IMR-90 (cell line): ENCODE measurements around the gene RETN. TPM values are rescaled to one million over a fixed set of nuclear protein-coding genes. Genes with fewer than 3 reads are reported as not detected.

Experiments
- ATAC-seq: fragments of 200-7000 bp; cut with Tn5 transposase; 2 replicates; pipeline ENCODE4 v1.9.1; 2020; ENCODE audit warnings: low read depth, mild to moderate bottlenecking, moderate library complexity
- BruUV-seq: library from RNA; stranded (reverse); fragments of 400-500 nt; replicated peaks from 2 replicates; lab custom pipeline; 2021; lab: Mats Ljungman, UMichigan
- CTCF ChIA-PET: fragments of 300-600 bp; formaldehyde crosslinking; extraction: SDS; loops from one replicate; lab custom pipeline; 2021; ENCODE audit warnings: antibody characterized with exemption; lab: Yijun Ruan, JAX
- POLR2A ChIA-PET: fragments of 300-600 bp; sonication (Branson Sonifier 250); formaldehyde crosslinking; loops from one replicate; lab custom pipeline; 2022; ENCODE audit warnings: antibody characterized with exemption; ENCODE audit not compliant: unreplicated experiment; lab: Charles Lee
- DNase-seq: peaks from one replicate; pipeline ENCODE4 v3.0.0; 2013
- H2AFZ ChIP-seq: replicated peaks from 2 replicates; pipeline ENCODE3; 2013; ENCODE audit warnings: low read length, mild to moderate bottlenecking; ENCODE audit not compliant: poor library complexity
- H2AK5ac ChIP-seq: 2 replicates; pipeline ENCODE4 v1.6.1; 2013; ENCODE audit warnings: low read depth, low read length, inconsistent platforms
- H2AK9ac ChIP-seq: replicated peaks from 2 replicates; pipeline ENCODE3; 2013; ENCODE audit warnings: mild to moderate bottlenecking, low read depth, low read length, moderate library complexity; ENCODE audit not compliant: poor library complexity
- H2BK120ac ChIP-seq: 2 replicates; pipeline ENCODE4 v1.6.1; 2013; ENCODE audit warnings: low read depth, low read length, inconsistent platforms
- H2BK15ac ChIP-seq: 3 replicates; pipeline ENCODE4 v1.6.1; 2013; ENCODE audit warnings: low read depth, low read length, inconsistent platforms
- H2BK20ac ChIP-seq: 2 replicates; pipeline ENCODE4 v1.6.1; 2013; ENCODE audit warnings: low read depth, mild to moderate bottlenecking, inconsistent platforms, low read length, moderate library complexity
- H2BK5ac ChIP-seq: 2 replicates; pipeline ENCODE4 v1.6.1; 2013; ENCODE audit warnings: mild to moderate bottlenecking, low read depth, low read length, inconsistent platforms; ENCODE audit not compliant: poor library complexity, severe bottlenecking
- H3K14ac ChIP-seq: replicated peaks from 2 replicates; pipeline ENCODE4 v1.6.1; 2013; ENCODE audit warnings: low read depth, low read length, inconsistent platforms
- H3K18ac ChIP-seq: 2 replicates; pipeline ENCODE4 v1.6.1; 2013; ENCODE audit warnings: low read depth, low read length, control low read depth
- H3K23ac ChIP-seq: 2 replicates; pipeline ENCODE4 v1.6.1; 2013; ENCODE audit warnings: low read depth, low read length, inconsistent platforms
- H3K27ac ChIP-seq: 2 replicates; pipeline ENCODE4 v1.5.1; 2013; ENCODE audit warnings: mild to moderate bottlenecking, control low read depth, low read length; ENCODE audit not compliant: insufficient read depth
- H3K27me3 ChIP-seq: 2 replicates; pipeline ENCODE4 v1.6.1; 2013; ENCODE audit warnings: low read length; ENCODE audit not compliant: control insufficient read depth, insufficient read depth
- H3K36me3 ChIP-seq: 2 replicates; pipeline ENCODE4 v1.6.1; 2013; ENCODE audit warnings: low read length, mixed read lengths; ENCODE audit not compliant: control insufficient read depth, insufficient read depth
- H3K4ac ChIP-seq: 2 replicates; pipeline ENCODE4 v1.6.1; 2013; ENCODE audit warnings: low read depth, low read length, inconsistent platforms
- H3K4me1 ChIP-seq: 2 replicates; pipeline ENCODE4 v1.6.1; 2013; ENCODE audit warnings: low read length, mixed read lengths; ENCODE audit not compliant: control insufficient read depth, insufficient read depth
- H3K4me2 ChIP-seq: 2 replicates; pipeline ENCODE4 v1.6.1; 2013; ENCODE audit warnings: low read depth, mild to moderate bottlenecking, control low read depth, low read length, moderate library complexity
- H3K4me3 ChIP-seq: 2 replicates; pipeline ENCODE4 v1.5.1; 2013; ENCODE audit warnings: low read depth, mild to moderate bottlenecking, control low read depth, low read length, moderate library complexity; ENCODE audit not compliant: insufficient read depth
- H3K56ac ChIP-seq: 2 replicates; pipeline ENCODE4 v1.6.1; 2013; ENCODE audit warnings: low read length, inconsistent platforms; ENCODE audit not compliant: insufficient read depth; ENCODE audit errors: extremely low read depth
- H3K79me1 ChIP-seq, 2 experiments: 2 replicates each; pipeline ENCODE4 v1.6.1; 2013; ENCODE audit warnings: low read length in 2 of 2, inconsistent platforms in 1 of 2, low read depth in 1 of 2
- H3K9ac ChIP-seq: 2 replicates; pipeline ENCODE4 v1.6.1; 2013; ENCODE audit warnings: low read depth, low read length, control low read depth
- H3K9me1 ChIP-seq: 2 replicates; pipeline ENCODE4 v1.6.1; 2013; ENCODE audit warnings: low read length, inconsistent platforms; ENCODE audit not compliant: insufficient read depth
- H3K9me3 ChIP-seq: 2 replicates; pipeline ENCODE4 v1.6.1; 2013; ENCODE audit warnings: low read length; ENCODE audit not compliant: control insufficient read depth, insufficient read depth
- H4K20me1 ChIP-seq: 2 replicates; pipeline ENCODE4 v1.6.1; 2013; ENCODE audit warnings: low read length, inconsistent platforms; ENCODE audit not compliant: insufficient read depth
- H4K5ac ChIP-seq: 2 replicates; pipeline ENCODE4 v1.6.1; 2013; ENCODE audit warnings: mild to moderate bottlenecking, low read depth, low read length, control low read depth
- H4K8ac ChIP-seq, 2 experiments: 2 replicates each; pipeline ENCODE4 v1.6.1; 2013; ENCODE audit warnings: low read depth in 2 of 2, low read length in 2 of 2, control low read depth in 1 of 2, inconsistent platforms in 1 of 2
- H4K91ac ChIP-seq: 2 replicates; pipeline ENCODE4 v1.6.1; 2013; ENCODE audit warnings: low read depth, low read length, inconsistent platforms; ENCODE audit not compliant: insufficient read depth
- BHLHE40 ChIP-seq: fragments of 150-350 bp; IDR thresholded peaks from 2 replicates; pipeline ENCODE4 v1.6.1; 2016; ENCODE audit warnings: mild to moderate bottlenecking, low read depth, low read length
- CEBPB ChIP-seq: IDR thresholded peaks from 2 replicates; pipeline ENCODE4 v1.6.1; 2012; ENCODE audit warnings: low read depth, low read length, improper control_type of control experiment
- CHD1 ChIP-seq: IDR thresholded peaks from 2 replicates; pipeline ENCODE4 v1.6.1; 2012; ENCODE audit warnings: low read depth, low read length, improper control_type of control experiment
- CTCF ChIP-seq: conservative IDR thresholded peaks from 2 replicates; pipeline ENCODE4 v1.5.1; 2012; ENCODE audit warnings: mild to moderate bottlenecking, low read depth, low read length, improper control_type of control experiment
- ELK1 ChIP-seq: fragments of 150-350 bp; IDR thresholded peaks from 2 replicates; pipeline ENCODE4 v1.6.1; 2016; ENCODE audit warnings: low read depth, mild to moderate bottlenecking, low read length, moderate library complexity, borderline replicate concordance
- FOS ChIP-seq: fragments of 150-350 bp; IDR thresholded peaks from 2 replicates; pipeline ENCODE4 v1.6.1; 2016; ENCODE audit warnings: low read depth, low read length
- MAFK ChIP-seq: IDR thresholded peaks from 2 replicates; pipeline ENCODE4 v1.6.1; 2012; ENCODE audit warnings: low read depth, low read length, improper control_type of control experiment
- MAZ ChIP-seq: IDR thresholded peaks from 2 replicates; pipeline ENCODE4 v1.6.1; 2012; ENCODE audit warnings: low read depth, mild to moderate bottlenecking, low read length, improper control_type of control experiment, moderate library complexity, borderline replicate concordance
- MXI1 ChIP-seq: IDR thresholded peaks from 2 replicates; pipeline ENCODE4 v1.6.1; 2012; ENCODE audit warnings: low read depth, mild to moderate bottlenecking, low read length, moderate library complexity, borderline replicate concordance
- NFE2L2 ChIP-seq: fragments of 150-350 bp; IDR thresholded peaks from 2 replicates; pipeline ENCODE4 v1.6.1; 2016; ENCODE audit warnings: low read depth, mild to moderate bottlenecking, low read length
- POLR2A ChIP-seq: IDR thresholded peaks from 2 replicates; pipeline ENCODE4 v1.6.1; 2012; ENCODE audit warnings: mild to moderate bottlenecking, low read depth, low read length
- RAD21 ChIP-seq: IDR thresholded peaks from 2 replicates; pipeline ENCODE4 v1.6.1; 2012; ENCODE audit warnings: low read length, improper control_type of control experiment
- RCOR1 ChIP-seq: IDR thresholded peaks from 2 replicates; pipeline ENCODE4 v1.6.1; 2012; ENCODE audit warnings: mild to moderate bottlenecking, low read length, improper control_type of control experiment; ENCODE audit not compliant: insufficient replicate concordance
- RFX5 ChIP-seq: IDR thresholded peaks from 2 replicates; pipeline ENCODE4 v1.8.0; 2012; ENCODE audit warnings: low read depth, mild to moderate bottlenecking, low read length, moderate library complexity
- SMC3 ChIP-seq: fragments of 150-350 bp; IDR thresholded peaks from 2 replicates; pipeline ENCODE4 v1.6.1; 2016; ENCODE audit warnings: low read depth, mild to moderate bottlenecking, antibody characterized with exemption, low read length, moderate library complexity
- USF2 ChIP-seq: fragments of 150-350 bp; IDR thresholded peaks from 2 replicates; pipeline ENCODE4 v1.6.1; 2017; ENCODE audit warnings: mild to moderate bottlenecking, antibody characterized with exemption, low read length, low read depth
- WGBS, 2 experiments: methylation state at CpG; one replicate each; pipeline versions ENCODE4 v1.1.5 to v1.1.7; 2013; ENCODE audit warnings: missing lambda C conversion rate in 2 of 2; ENCODE audit not compliant: insufficient read length in 1 of 2; ENCODE audit errors: extremely low coverage in 2 of 2; 5-methylcytosine and 5-hydroxymethylcytosine counted together
- dilution Hi-C: fragments of 300-500 bp; cut with HindIII; formaldehyde crosslinking; loops from one replicate; pipeline ENCODE4 v1.14.3; 2018; ENCODE audit warnings: low sequenced_read_pairs; ENCODE audit not compliant: unreplicated experiment
- in situ Hi-C: fragments of 300-500 bp; cut with MboI; formaldehyde crosslinking; loops from 3 replicates; pipeline ENCODE4 v1.14.3; 2019; ENCODE audit warnings: low sequenced_read_pairs, inconsistent platforms, mixed read lengths
- intact Hi-C: fragments of 100-400 bp; cut with micrococcal nuclease; formaldehyde crosslinking; loops from 2 replicates; pipeline ENCODE4 v1.10.0; 2022
- polyA plus RNA-seq, 3 experiments: library from polyadenylated mRNA; depleted of rRNA; stranded (reverse); fragments of >200 nt; gene quantifications; 2 replicates each; pipeline ENCODE4 v1.2.3, GENCODE V29; 2012; ENCODE audit warnings: low replicate concordance in 1 of 3
- total RNA-seq: library from RNA; depleted of rRNA; stranded (reverse); fragments of >200 nt; gene quantifications from 2 replicates; pipeline ENCODE4 v1.2.3, GENCODE V29; 2012

Gene RETN
- total and polyA plus RNA-seq, 2 of the 4 experiments (the other 2 are of a cell fraction), result not detected

- Histone ChIP-seq H4K5ac (no peak overlapping the region; the same call in 1 of the 2 replicates), H3K4ac (no peak overlapping the region), H2AK5ac (no peak overlapping the region), H2BK15ac (no peak overlapping the region), H3K4me1 (no peaks in the 10 kb centered on the region), H3K9ac (no peak overlapping the region), H4K20me1 (peaks cover 5% of the 10 kb centered on the region; the same call in 1 of the 2 replicates), H3K27me3 (peaks cover 14% of the 10 kb centered on the region; the same call in 1 of the 2 replicates), H2BK5ac (no peak overlapping the region), H2BK20ac (no peak overlapping the region), H4K91ac (no peak overlapping the region), H3K23ac (no peak overlapping the region), H3K4me2 (no peak overlapping the region), H3K14ac (no peak overlapping the region), H3K36me3 (peaks cover 4% of the 10 kb centered on the region; the same call in 1 of the 2 replicates), H4K8ac (no peak overlapping the region; a peak in 1 of 4 replicates), H3K4me3 (no peak overlapping the region), H3K27ac (no peak overlapping the region), H3K56ac (no peak overlapping the region), H3K9me1 (peaks cover 12% of the 10 kb centered on the region), H3K9me3 (no peaks in the 10 kb centered on the region), H2AFZ (peak overlapping the region; percentile 82), H2BK120ac (no peak overlapping the region), H3K18ac (no peak overlapping the region), H3K79me1 (no peaks in the 10 kb centered on the region), H2AK9ac (peak overlapping the region; percentile 76)
- ChIA-PET POLR2A (no interaction called here), CTCF (interaction anchor here (1.1 kb wide), 1 partner anchor 68 kb away, joined by 4 read pairs; no protein-coding TSS in a partner anchor)
- no peak for DNase-seq
- WGBS, 2 experiments, result 69% methylated on average over 12 of the region's 16 CpGs; no CpG with 5 or more reads in 1 of the 2 experiments
- ATAC-seq, result no peak
- in situ Hi-C loops, result no loop called here
- no TSS peak for BruUV-seq
- TF ChIP-seq CEBPB, result no peak
- TF ChIP-seq FOS, result no peak
- TF ChIP-seq RCOR1, result no peak
- no peak for TF ChIP-seq CTCF
- no peak for TF ChIP-seq MAZ
- no peak for TF ChIP-seq SMC3
- TF ChIP-seq RAD21, result no peak
- no peak for TF ChIP-seq NFE2L2
- TF ChIP-seq RFX5, result no peak
- TF ChIP-seq USF2, result no peak
- TF ChIP-seq BHLHE40, result no peak
- no peak for TF ChIP-seq MXI1
- TF ChIP-seq ELK1, result no peak
- TF ChIP-seq MAFK, result no peak
- TF ChIP-seq POLR2A, result no peak
- no peak for TF ChIP-seq CHD1
- intact Hi-C loops, result no loop called here
- dilution Hi-C loops, result no loop called here
Observed at GRCh38 chr19:7636317-7636690, 32.5 kb upstream of the RETN start.
